GM18526 (cell line): ENCODE data around the gene HIPK2.

ENCODE experiments used
- POLR2A ChIP-seq: IDR thresholded peaks from 3 replicates; pipeline ENCODE4 v1.6.1; 2011; ENCODE audit not compliant: insufficient read length; ENCODE audit errors: extremely low read depth

HIPK2 gene

DNA sequence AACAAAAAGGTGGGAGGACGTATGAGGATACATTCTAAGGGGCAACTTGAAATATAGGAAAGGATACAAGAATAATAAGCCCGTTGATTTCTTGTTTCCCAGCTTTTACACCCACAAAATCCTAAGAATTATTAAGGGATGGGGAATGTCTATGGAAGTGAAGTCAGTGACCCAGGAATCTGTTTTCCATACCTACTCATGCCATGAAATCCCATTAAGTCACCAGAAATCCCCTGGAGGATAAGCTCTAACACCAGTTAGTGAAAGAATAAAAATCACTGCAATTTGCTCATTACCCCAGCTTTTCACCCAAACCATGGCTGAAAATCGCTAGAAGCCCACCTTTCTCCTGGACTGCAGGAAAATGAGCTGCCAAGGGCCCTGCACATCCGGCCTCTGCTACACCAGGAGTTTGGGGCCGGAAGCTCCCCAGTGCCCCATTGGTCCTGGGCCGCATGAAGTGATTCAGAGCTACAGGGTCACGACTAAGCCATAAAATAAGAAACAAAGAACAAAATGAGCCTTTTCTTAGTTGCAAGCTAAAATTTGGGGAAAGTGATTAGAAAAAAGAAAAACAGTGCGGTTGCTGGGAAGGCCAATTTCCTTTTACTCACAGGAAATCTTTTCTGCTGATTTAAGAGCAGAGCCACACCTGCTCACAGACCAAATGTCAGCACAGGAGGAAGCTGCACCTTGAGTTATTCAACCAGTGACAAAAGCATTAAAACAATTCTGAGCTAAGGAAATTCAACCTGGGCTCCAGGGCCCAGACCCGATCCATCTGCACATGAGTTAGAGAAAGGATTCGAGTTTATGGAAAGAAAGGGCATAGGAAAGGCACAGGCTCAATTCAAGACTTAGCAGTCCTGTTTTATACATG, 40.3 kb downstream of the HIPK2 start:
- TF ChIP-seq POLR2A: no peak

DNA sequence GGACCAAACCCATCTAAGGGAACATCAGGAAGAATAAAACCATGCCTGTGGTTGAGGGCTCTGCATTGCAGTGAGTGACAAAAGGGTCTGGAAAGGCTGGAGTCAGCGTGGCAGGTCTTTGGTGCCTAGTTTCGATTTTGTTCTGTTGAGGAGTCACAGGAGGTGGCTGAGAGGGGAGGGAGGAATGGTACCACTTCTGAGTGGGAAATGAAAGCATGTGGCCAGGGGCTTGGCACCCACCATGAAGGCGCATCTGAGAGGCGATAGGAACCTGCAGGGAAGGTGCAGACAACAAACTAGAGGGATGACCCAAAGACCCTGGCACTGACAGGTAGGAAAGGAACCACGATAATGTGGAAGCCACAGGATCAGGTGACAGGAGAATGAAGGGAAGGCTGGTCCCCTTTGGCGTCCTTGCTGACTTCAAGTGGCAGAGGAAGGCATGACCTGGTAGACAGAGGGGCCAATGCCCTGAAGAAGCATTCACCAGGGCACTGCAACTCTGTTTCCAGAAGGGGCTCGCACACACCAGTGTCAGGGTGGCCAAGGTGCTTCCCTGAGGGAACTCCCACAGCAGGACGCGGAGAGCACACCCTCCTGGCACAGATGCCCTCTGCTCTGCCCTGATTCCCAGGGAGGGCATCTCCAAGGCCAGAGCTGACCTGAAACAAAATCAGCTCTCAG, 41.7 kb downstream of the HIPK2 start:
- no peak for TF ChIP-seq POLR2A

DNA sequence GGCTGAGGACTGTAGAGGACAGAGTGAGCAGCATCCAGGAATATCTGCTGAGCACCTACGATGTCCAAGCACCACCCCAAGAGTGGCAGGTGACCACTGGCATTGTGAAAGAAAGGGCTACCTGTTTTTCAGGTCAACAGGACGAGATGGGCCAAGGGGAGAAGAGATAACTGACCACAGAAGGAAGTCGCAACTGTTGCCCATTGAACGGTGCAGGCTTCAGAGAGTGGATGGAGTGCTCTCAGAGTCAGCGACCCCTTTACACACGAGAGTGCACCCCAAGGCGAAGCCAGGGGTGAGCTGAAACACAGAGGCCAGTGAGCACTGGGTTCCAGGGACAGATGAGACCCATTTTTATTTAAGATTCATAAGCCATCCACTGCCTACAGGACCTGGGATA, 42.3 kb downstream of the HIPK2 start:
- no peak for TF ChIP-seq POLR2A

DNA sequence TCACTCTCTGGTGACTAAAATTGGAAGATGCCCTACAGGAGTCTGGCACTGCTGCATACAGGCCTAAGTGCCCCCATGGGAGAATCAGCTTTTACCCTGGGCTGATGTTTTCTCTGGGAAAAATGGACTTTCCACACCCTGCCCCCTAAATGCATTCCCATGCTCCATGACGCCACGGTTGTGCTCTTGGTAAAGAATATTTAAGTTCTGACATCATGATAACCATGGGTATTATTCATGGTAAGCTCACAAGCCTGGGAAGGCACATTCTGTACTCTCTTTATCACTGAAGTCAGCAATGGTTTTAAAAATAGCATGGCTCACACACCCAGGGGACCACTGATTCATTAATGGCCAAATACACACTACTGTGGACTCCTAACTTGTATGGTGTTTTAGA, 43.4 kb downstream of the HIPK2 start:
- TF ChIP-seq POLR2A: no peak

DNA sequence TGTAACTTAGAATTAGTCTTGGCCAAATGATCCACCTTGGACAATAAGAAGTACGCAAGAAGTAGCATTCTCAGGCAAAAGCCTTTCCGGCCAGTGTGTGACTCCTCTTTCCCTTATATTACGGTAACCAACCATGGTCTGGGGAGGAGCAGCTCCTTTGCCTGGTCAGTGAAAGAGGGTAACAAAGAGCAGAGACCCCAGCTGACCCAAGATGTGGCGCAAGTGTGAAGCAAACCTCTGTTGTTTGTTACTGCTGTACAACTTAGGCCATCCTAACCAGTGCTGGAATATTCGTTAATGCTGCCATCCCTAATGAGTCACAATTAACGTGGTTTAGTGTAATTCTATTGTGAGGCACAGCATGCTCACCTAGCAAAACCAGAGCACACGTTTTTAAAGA, 44.0 kb downstream of the HIPK2 start:
- no peak for TF ChIP-seq POLR2A

DNA sequence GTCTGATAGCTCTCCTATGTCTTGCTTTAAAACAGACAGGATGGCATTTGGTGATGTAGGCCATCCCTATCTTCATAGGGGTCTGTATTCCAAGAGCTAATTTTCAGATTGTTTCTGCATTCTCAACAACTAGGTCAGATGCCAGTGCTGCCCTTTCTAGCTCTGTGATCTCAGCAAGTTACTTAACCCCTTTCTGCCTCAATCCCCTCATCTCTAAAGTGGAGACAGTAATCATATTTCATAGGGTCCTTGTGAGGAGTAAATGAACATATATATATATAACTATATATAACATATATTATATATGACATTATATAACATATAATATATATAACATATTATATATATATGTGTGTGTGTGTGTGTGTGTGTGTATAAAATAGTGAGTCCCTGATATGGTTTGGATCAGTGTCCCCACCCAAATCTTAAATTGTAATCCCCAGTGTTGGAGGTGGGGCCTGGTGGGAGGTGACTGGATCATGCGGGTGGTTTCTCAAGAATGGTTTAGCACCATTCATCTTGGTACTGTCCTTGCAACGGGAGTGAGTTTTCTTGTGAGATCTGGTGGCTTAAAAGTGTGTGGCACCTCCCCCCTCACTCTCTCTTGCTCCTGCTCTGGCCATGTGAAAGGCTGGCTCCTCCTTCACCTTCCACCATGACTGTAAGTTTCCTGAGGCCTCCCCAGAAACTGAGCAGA, 45.2 kb downstream of the HIPK2 start:
- TF ChIP-seq POLR2A: no peak

DNA sequence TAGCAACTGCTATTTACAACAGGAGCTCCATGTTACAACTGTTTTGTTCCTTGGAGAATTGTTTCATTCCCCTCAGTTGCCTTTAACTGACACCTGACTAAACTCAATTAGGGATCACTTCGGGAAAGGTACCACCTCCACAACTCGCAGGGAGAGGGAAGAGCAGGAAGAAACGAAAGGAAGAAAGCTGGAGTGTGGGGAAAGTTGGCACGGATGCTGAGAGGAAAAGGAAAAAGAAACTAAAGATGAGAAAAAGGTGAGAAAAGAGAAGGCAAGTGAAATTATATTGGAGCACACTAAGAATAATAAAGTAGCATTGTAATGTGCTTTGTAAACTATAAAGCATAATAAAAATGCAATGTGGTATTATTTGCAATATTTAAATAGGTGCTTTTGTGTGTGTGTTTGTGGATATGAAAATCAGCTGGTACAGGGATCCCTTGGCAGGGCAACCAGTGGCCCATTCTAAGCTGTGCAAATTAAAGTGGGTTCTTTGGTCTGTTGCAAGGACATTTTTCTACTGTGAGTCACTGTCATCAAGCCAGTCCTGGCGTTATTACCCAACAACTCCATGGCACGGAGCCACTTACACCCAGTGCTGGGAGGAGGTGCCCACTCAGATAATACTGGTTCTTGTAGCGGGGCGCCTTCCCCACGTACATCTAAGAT, 45.9 kb downstream of the HIPK2 start:
- no peak for TF ChIP-seq POLR2A

DNA sequence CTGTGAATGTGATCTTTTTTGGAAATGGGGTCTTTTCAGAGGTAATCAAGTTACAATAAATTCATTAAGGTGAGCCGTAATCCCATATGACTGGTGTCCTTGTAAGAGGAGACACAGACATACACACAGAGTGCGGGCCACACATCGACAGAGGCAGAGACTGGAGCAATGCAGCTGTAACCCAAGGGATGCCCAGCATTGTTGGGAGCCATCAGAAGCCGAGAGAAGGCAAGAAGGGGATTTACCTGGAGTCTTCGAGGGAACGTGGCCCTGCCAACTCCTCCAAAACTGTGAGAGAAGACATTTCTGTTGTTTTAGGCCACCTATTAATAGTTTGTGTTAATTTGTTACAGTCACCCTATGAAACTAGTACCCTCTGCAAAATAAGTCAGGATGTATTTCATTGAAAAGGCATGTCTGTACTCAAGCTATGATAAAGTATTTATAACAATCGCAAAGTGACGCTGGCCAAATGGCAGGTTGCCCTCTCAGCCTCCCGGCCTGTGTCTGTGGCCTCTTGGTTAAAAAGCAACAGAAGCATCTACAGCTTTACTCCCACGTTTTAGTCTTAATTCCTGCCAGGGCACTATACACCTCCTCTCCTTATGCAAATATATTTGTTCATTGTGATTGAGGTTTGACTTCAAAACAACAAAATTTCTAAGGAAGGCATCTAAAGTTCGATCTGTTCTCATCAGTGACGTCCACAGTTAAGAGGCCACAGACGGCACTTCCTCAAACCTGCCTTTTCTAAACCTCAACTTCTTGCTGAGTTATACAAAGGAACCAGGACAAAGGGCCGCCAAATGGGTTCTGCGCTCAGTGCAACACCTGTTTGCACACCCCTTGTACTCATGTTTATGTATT, 46.8 kb downstream of the HIPK2 start:
- TF ChIP-seq POLR2A: no peak

DNA sequence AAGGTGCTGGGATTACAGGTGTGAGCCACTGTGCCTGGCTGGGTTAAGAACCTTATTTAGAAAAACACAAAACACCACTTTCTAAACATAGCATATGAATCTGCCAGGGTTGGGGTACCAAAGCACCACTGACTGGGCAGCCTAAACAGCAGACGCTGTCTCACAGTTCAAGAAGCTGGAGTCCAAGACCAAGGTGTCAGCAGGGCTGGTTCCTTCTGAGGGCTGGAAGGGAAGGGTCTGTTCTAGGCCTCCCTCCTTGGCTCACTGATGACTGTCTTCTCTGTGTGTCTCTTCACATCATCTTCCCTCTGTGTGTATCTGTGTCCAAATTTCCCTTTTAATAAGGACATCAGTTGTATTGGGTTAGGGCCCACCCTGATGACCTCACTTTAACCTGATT, 49.6 kb downstream of the HIPK2 start:
- TF ChIP-seq POLR2A: no peak

DNA sequence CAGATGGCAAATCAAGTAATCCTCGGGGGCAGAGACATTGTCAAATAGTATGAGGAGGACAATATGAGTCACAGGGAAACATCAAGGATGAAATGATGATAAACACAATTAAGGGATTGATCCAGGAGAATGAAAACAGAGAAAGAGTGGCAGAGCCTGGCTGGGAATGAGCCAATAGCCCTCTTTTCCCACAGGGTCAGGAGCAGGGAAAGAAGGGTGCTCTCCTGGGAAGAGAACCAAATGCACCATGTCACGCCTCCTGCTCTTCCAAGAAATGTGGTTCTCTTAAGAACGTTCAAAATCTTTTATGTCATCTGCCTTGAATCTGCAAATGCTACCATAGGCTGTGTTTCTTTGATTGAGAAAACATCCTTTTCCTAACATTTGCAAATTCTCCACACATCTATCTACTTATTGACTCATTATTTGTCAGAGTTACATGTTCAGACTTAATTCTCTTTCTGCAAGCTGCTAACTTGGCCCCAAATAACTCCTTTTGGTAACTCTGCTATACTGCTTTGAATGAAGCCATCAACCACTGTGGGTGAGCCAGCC, 50.6 kb downstream of the HIPK2 start:
- no peak for TF ChIP-seq POLR2A

DNA sequence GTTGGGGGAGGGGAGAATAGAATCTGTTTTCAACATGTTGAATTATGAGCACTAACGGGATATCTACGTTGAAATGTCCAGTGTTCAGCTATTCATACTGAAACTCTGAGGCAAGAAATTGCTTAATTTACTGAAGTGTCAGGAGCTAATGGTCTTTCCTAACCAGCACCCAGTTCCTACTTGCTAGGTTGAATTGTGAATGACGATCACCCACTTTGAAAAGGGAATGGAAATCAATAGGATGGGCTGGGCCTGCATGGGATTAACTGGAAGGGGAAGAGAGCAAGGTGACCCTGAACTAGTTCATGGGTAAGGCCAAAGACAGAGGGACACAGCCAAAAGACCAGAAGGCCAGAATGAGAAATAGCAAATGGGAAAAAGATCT, 51.3 kb downstream of the HIPK2 start:
- no peak for TF ChIP-seq POLR2A

DNA sequence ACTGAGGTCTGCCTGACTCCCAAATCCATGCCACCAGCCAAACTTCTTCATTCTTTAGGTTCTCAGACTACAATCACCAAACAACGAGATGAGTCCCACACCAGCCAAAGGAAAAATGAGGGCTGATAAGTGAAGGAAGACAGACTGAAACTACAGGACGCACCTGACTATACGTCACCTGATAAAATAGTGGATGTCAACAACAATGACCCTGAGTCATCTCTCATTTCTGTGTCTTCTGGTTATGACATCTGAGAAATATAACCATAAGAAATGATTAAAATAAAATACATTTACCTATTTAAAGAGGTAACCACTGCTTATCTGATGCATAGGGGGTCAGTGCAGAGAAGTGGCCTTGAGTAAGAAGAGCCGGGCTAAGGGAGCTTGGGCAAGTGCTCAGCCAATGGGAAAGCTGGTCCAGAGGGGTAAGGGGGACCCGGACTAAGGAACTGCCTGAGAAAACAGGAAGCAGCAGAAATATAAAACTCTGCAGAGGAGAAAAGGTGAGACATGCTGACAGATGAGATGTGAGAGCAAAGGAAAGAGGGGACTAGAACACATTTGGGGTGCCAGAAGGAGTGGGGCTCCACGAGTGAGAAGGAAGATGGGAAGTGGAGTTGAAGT, 51.8 kb downstream of the HIPK2 start:
- TF ChIP-seq POLR2A: no peak

DNA sequence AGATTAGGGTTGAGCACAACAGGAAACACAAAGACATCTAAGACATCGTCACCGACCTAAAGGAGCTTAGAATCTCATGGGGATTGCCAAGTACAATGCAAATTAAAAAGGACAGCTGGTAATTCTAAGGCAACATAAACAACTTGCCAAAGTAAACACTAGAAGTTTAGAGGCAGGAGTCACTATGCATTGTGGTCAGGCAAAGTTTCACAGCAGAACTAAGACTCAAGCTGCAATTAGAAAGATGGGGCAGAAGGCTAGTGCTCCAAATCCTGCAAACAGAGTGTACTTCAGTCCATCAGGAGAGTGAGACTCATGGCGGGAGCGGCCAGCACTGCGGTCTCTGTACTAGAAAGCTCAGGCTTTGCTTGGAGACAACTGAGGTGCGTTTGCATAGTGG, 52.7 kb downstream of the HIPK2 start:
- no peak for TF ChIP-seq POLR2A

DNA sequence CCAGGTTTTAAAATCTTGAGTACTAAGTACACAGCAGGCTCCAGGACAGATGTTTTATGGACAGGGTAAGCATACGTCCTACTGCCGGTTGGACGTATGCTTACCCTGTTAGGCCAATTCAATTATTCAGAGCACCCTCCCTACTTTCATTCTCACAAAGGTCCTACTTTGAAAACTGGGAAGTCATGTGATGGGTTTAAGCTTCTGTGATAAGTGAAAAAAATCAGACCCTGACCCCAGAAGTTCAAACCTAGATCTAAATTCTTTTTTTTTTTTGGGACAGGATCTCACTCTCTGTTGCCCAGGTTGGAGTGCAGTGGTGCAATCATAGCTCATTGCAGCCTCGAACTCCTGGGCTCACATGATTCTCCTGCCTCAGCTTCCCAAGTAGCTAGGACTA, 55.2 kb downstream of the HIPK2 start:
- no peak for TF ChIP-seq POLR2A
